Heart left ventricle (tissue), 16 donors: Measurements from ENCODE around the gene DNAJB14. TPM values are rescaled to one million over a fixed set of nuclear protein-coding genes. Genes with fewer than 3 reads are reported as not detected.

ENCODE experiments used
- ATAC-seq, 4 donors: fragments of 200-7000 bp; cut with Tn5 transposase; one replicate each; pipeline ENCODE4 v1.9.1; 2020 to 2022; ENCODE audit warnings: moderate library complexity in 4 of 4, mild to moderate bottlenecking in 3 of 4, moderate number of reproducible peaks in 1 of 4
- DNase-seq, 5 donors: peaks; one replicate each; pipeline ENCODE4 v3.0.0-alpha.2; 2020
- H3K27ac ChIP-seq, 12 donors: fragments of 200-600 bp; sonication (generic) in 4 of 12; one replicate each; pipeline versions ENCODE4 v1.5.0 to v1.8.0; 2016 to 2022; ENCODE audit warnings: mild to moderate bottlenecking in 2 of 12
- H3K27me3 ChIP-seq, 9 donors: fragments of 200-600 bp; sonication (generic) in 2 of 9; one replicate each; pipeline versions ENCODE4 v1.5.1 to v1.8.0; 2016 to 2022; ENCODE audit warnings: mild to moderate bottlenecking in 3 of 9
- H3K36me3 ChIP-seq, 9 donors: fragments of 200-600 bp; sonication (generic) in 2 of 9; one replicate each; pipeline versions ENCODE4 v1.5.0 to v1.8.0; 2018 to 2022; ENCODE audit warnings: mild to moderate bottlenecking in 2 of 9
- H3K4me1 ChIP-seq, 12 donors: fragments of 200-600 bp; sonication (generic) in 4 of 12; one replicate each; pipeline versions ENCODE4 v1.5.0 to v1.8.0; 2016 to 2022; ENCODE audit warnings: mild to moderate bottlenecking in 3 of 12
- H3K4me3 ChIP-seq, 12 donors: fragments of 200-600 bp; sonication (generic) in 4 of 12; one replicate each; pipeline versions ENCODE4 v1.5.0 to v1.8.0; 2017 to 2022; ENCODE audit warnings: mild to moderate bottlenecking in 9 of 12, moderate library complexity in 4 of 12
- H3K9me3 ChIP-seq, 12 donors: fragments of 200-600 bp; sonication (generic) in 4 of 12; one replicate each; pipeline versions ENCODE4 v1.5.0 to v1.8.0; 2016 to 2022; ENCODE audit warnings: mild to moderate bottlenecking in 1 of 12
- POLR2A ChIP-seq, 2 donors: fragments of 450-650 bp; IDR thresholded peaks; one replicate each; pipeline ENCODE4 v1.6.1; 2017; ENCODE audit warnings: antibody characterized with exemption in 2 of 2, mild to moderate bottlenecking in 2 of 2, moderate library complexity in 2 of 2
- WGBS, 4 donors: extraction: QIAGEN DNeasy Blood & Tissue Kit in 2 of 4; methylation state at CpG; one replicate each; pipeline versions ENCODE4 v1.1.5 to v1.1.7; 2013 to 2018; 5-methylcytosine and 5-hydroxymethylcytosine counted together
- intact Hi-C, 10 donors: fragments of 100-400 bp; cut with DNase I; formaldehyde crosslinking; loops; one replicate each; pipeline versions ENCODE4 v1.11.1 to v1.14.2; 2022
- polyA plus RNA-seq, 2 donors: library from polyadenylated mRNA; stranded (reverse); fragments of 200-250 nt; gene quantifications; one replicate each; pipeline ENCODE4 v1.2.3, GENCODE V29; 2013
- total RNA-seq, 9 donors: library from RNA; depleted of rRNA in 2 of 9; stranded (reverse); fragments of >200 nt in 2 of 9; fragmentation: NEBNext Ultra II Directional in 3 of 9; extraction: Animal tissue kit (Norgen Biotek cat#: 25700) in 3 of 9; gene quantifications; one replicate each; pipeline versions ENCODE4 v1.1.0 to v1.2.4, GENCODE V29; 2016 to 2023
- TF ChIP-seq, protein P1 (sequence below), 12 donors: fragments of 200-600 bp; sonication (generic) in 4 of 12; IDR thresholded peaks; one replicate each; pipeline versions ENCODE4 v1.5.0 to v1.8.0; 2018 to 2022; ENCODE audit warnings: antibody characterized with exemption in 12 of 12, mild to moderate bottlenecking in 5 of 12
- donor health status: ischemic (EF 13 %, LVEDD 7.1; RV severe dilation, severe dysfunction).
- donor health status: healthy with polysubstance abuse.
- donor health status: DM: no; HTN: yes; CAD: no.
- donor health status: DM: no; HTN: no; CAD: no.
- donor health status: ischemic (EF 25% LVEDD 6.9; RV normal size, moderate dysfunction).
- donor health status: ischemic (EF 25% LVEDD 5.7; RV mildly dilated, moderate dysfunction).
- donor health status: healthy.
- donor health status: DM: yes; HTN: yes; CAD: no.
- donor health status: ischemic (EF 35%, LVEDD 5.7; RV mildly dilated, moderate dysfunction).
- donor health status: nonischemic (EF 11% LVEDD 7.7; RV severe dilation, severe dysfunction).
- donor health status: DM: yes; HTN: yes; CAD: no.
- donor health status: PGD.
- donor health status: ischemic (EF 29% LVEDD 5.4; RV normal size, mild dysfunction).
- donor health status: nonischemic (EF 23%, LVEDD 6.1; RV moderate dilation, normal function).

The DNAJB14 gene
- total and polyA plus RNA-seq, 11 donors = 5.4 to 26.7 (median 15.9) TPM

DNA sequence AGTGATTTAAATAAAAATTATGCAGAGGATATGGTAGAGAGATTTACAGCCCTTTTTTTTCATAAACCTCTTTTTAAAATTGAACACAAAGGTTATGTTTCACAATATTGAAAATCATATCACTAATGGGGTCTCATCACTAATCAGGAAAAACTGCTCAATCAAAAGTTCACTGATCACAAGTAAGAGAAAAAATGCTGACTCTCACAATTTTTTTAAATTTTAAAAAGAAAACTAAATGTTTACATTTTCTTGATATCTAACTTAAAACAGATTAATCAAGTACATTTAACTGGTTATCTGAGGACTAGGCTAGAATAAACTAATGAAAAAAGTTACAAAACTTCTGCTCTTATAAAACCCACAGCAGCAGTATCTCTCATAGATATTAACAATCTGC is 60.7 kb downstream of the DNAJB14 start:
- Histone ChIP-seq H3K4me1 (peaks cover 0 to 15% (median 3%) of the 10 kb centered on the region in 12 donors), H3K27me3 (no peaks in the 10 kb centered on the region), H3K27ac (no peak overlapping the region), H3K9me3 (no peaks in the 10 kb centered on the region), H3K4me3 (no peak overlapping the region), H3K36me3 (peaks cover 0 to 77% (median 63%) of the 10 kb centered on the region in 9 donors)
- TF ChIP-seq, protein P1, sequence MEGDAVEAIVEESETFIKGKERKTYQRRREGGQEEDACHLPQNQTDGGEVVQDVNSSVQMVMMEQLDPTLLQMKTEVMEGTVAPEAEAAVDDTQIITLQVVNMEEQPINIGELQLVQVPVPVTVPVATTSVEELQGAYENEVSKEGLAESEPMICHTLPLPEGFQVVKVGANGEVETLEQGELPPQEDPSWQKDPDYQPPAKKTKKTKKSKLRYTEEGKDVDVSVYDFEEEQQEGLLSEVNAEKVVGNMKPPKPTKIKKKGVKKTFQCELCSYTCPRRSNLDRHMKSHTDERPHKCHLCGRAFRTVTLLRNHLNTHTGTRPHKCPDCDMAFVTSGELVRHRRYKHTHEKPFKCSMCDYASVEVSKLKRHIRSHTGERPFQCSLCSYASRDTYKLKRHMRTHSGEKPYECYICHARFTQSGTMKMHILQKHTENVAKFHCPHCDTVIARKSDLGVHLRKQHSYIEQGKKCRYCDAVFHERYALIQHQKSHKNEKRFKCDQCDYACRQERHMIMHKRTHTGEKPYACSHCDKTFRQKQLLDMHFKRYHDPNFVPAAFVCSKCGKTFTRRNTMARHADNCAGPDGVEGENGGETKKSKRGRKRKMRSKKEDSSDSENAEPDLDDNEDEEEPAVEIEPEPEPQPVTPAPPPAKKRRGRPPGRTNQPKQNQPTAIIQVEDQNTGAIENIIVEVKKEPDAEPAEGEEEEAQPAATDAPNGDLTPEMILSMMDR (IDR thresholded peaks at IDR 0.05) = no peak
- no peak for TF ChIP-seq POLR2A (IDR thresholded peaks at IDR 0.05)
- ATAC-seq (no peak), DNase-seq (no peak)
- intact Hi-C loops = loop anchor here in 5 of 10 donors (5.0 to 10.0 kb wide), 3 partner anchors 71 to 323 kb away; partner anchors contain the start of genes DAPP1 (in 1 of the 5) and TRMT10A (in 1 of the 5)

DNA sequence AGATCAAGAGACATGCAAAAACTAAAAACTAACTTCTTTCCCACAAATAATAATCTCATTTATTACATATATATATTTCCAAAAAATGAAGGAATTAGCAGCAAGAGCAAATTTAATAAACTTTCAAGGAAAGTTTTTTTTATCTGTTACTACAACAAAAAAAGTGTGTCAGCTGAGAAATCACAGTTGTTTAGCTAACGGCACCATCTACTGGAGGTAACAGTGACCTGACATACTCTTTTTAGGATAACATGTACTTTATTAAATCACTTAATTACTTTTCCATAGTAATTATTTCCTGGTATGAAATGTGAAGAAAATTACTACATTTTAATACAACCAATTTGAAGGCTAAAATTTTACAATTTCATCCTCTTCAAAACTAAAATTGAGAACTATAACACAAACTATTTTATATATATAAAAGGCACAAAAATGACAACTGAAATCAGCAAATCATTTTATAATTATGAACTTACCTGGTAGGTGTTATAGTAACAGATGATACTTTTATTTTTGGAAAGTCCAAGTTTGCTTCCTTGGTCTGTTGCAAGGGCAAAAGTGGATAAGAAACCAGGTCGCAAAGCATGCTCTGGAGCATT is 61.3 kb downstream of the DNAJB14 start:
- no peak for TF ChIP-seq POLR2A (IDR thresholded peaks at IDR 0.05)
- TF ChIP-seq, protein P1 (IDR thresholded peaks at IDR 0.05) = peak; percentile 23 to 58 (median 40)
- no peaks in the 10 kb centered on the region for H3K27me3 ChIP-seq
- 61 to 67% (median 64%) methylated on average over 2 of the region's 2 CpGs for WGBS, 4 donors
- no peak for ATAC-seq
- H3K9me3 ChIP-seq = no peaks in the 10 kb centered on the region
- H3K27ac ChIP-seq = no peak overlapping the region
- no peak overlapping the region for H3K4me3 ChIP-seq
- no peak for DNase-seq
- intact Hi-C loops = loop anchor here in 5 of 10 donors (5.0 to 10.0 kb wide), 3 partner anchors 70 to 323 kb away; partner anchors contain the start of genes DAPP1 (in 1 of the 5) and TRMT10A (in 1 of the 5)
- peaks cover 0 to 82% (median 68%) of the 10 kb centered on the region in 9 donors for H3K36me3 ChIP-seq
- H3K4me1 ChIP-seq = peaks cover 0 to 10% (median under 1%) of the 10 kb centered on the region in 12 donors

DNA sequence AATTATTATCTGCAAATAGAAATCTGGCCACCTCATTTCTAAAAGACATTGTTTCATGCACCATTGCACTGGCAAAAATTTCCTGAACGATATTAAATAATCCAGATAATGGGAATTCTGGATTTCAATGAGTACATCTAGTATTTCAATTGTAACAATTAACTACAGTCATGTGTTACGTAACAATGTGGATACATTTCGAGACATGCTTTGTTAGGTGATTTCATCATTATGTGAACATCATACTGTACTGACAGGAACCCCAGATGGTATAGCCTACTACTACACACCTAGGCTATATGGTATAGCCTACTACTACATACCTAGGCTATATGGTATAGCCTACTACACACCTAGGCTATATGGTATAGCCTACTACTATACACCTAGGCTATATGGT is 67.0 kb downstream of the DNAJB14 start:
- 88 to 95% (median 94%) methylated on average over 3 of the region's 3 CpGs for WGBS, 4 donors
- intact Hi-C loops = loop anchor here in 2 of 10 donors (5.0 to 10.0 kb wide), 2 partner anchors 65 to 67 kb away; partner anchors contain the start of gene DAPP1 (in 1 of the 2)
- H3K4me3 ChIP-seq = no peak overlapping the region
- no peak for DNase-seq
- no peaks in the 10 kb centered on the region for H3K9me3 ChIP-seq
- no peaks in the 10 kb centered on the region for H3K4me1 ChIP-seq
- ATAC-seq = no peak
- peaks cover 0 to 89% (median 68%) of the 10 kb centered on the region in 9 donors for H3K36me3 ChIP-seq
- no peaks in the 10 kb centered on the region for H3K27me3 ChIP-seq
- TF ChIP-seq POLR2A (IDR thresholded peaks at IDR 0.05) = no peak
- TF ChIP-seq, protein P1 (IDR thresholded peaks at IDR 0.05) = no peak
- H3K27ac ChIP-seq = no peak overlapping the region

DNA sequence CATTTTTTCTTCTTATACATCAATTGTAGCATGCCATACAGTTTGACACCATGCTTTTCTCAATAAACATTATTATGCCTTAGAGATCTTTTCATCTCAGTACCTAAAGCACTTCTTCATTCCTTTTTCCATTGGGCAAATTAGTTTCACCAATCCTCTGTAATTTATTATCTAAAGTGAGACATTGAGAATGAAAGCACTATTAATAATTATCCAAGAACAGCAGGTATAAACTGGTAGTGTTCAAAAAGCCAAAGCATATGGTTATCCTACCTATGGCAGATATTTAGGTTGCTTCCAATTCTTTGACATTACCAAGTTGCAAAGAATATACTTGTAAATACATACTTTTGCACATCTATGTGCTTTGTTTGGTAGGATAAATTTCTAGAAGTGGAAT is 67.8 kb downstream of the DNAJB14 start:
- H3K36me3 ChIP-seq = peaks cover 0 to 81% (median 60%) of the 10 kb centered on the region in 9 donors
- intact Hi-C loops = loop anchor here in 2 of 10 donors (5.0 to 10.0 kb wide), 2 partner anchors 64 to 66 kb away; partner anchors contain the start of gene DAPP1 (in 1 of the 2)
- no peak overlapping the region for H3K27ac ChIP-seq
- TF ChIP-seq POLR2A (IDR thresholded peaks at IDR 0.05) = no peak
- TF ChIP-seq, protein P1 (IDR thresholded peaks at IDR 0.05) = no peak
- H3K27me3 ChIP-seq = no peaks in the 10 kb centered on the region
- DNase-seq (no peak), ATAC-seq (no peak)
- no peaks in the 10 kb centered on the region for H3K4me1 ChIP-seq
- no peak overlapping the region for H3K4me3 ChIP-seq
- H3K9me3 ChIP-seq = no peaks in the 10 kb centered on the region
